ENCODE results near the gene FRMD6.

The FRMD6 gene

GRCh38 chr14:51701951-51702350 is 50.2 kb downstream of the FRMD6 start:
- no peaks in the 10 kb centered on the region for H3K36me3 Mint-ChIP-seq (ENCODE audit: low read depth)
- no peak overlapping the region for H3K27ac Mint-ChIP-seq
- H3K9me3 Mint-ChIP-seq: no peaks in the 10 kb centered on the region
- no peaks in the 10 kb centered on the region for H3K27me3 Mint-ChIP-seq (ENCODE audit: low read depth)
- DNase-seq (ENCODE audit: low spot score): no peak
- H3K4me3 Mint-ChIP-seq: no peak overlapping the region
- H3K4me1 Mint-ChIP-seq (ENCODE audit: low read depth): no peaks in the 10 kb centered on the region

- Mint-ChIP-seq H3K4me1 (ENCODE audit: low read depth) (no peaks in the 10 kb centered on the region), H3K27ac (no peak overlapping the region), H3K9me3 (no peaks in the 10 kb centered on the region), H3K4me3 (no peak overlapping the region), H3K36me3 (ENCODE audit: low read depth) (no peaks in the 10 kb centered on the region), H3K27me3 (ENCODE audit: low read depth) (no peaks in the 10 kb centered on the region)
- no peak for DNase-seq (ENCODE audit: low spot score)
These were observed 52.1 kb downstream of the FRMD6 start for GRCh38 chr14:51703787-51704186.

- no peaks in the 10 kb centered on the region for H3K27me3 Mint-ChIP-seq (ENCODE audit: low read depth)
- H3K4me1 Mint-ChIP-seq (ENCODE audit: low read depth): no peaks in the 10 kb centered on the region
- no peak for DNase-seq (ENCODE audit: low spot score)
These were observed 52.8 kb downstream of the FRMD6 start for GRCh38 chr14:51704545-51704944.

GRCh38 chr14:51707327-51707726 is 55.6 kb downstream of the FRMD6 start:
- no peaks in the 10 kb centered on the region for H3K4me1 Mint-ChIP-seq (ENCODE audit: low read depth)
- no peak overlapping the region for H3K27ac Mint-ChIP-seq
- no peaks in the 10 kb centered on the region for H3K36me3 Mint-ChIP-seq (ENCODE audit: low read depth)
- no peak overlapping the region for H3K4me3 Mint-ChIP-seq
- no peaks in the 10 kb centered on the region for H3K9me3 Mint-ChIP-seq
- no peaks in the 10 kb centered on the region for H3K27me3 Mint-ChIP-seq (ENCODE audit: low read depth)
- no peak for DNase-seq (ENCODE audit: low spot score)

More at GRCh38 chr14:51704545-51704944, 52.8 kb downstream of the FRMD6 start:
- Mint-ChIP-seq H3K4me3 (no peak overlapping the region), H3K27ac (no peak overlapping the region), H3K36me3 (ENCODE audit: low read depth) (no peaks in the 10 kb centered on the region), H3K9me3 (no peaks in the 10 kb centered on the region)

- no peak for DNase-seq (ENCODE audit: low spot score)
- H3K36me3 Mint-ChIP-seq (ENCODE audit: low read depth): no peaks in the 10 kb centered on the region
- H3K9me3 Mint-ChIP-seq: no peaks in the 10 kb centered on the region
- no peak overlapping the region for H3K4me3 Mint-ChIP-seq
- H3K4me1 Mint-ChIP-seq (ENCODE audit: low read depth): no peaks in the 10 kb centered on the region
- no peaks in the 10 kb centered on the region for H3K27me3 Mint-ChIP-seq (ENCODE audit: low read depth)
- H3K27ac Mint-ChIP-seq: no peak overlapping the region
These were observed 59.8 kb downstream of the FRMD6 start for GRCh38 chr14:51711505-51711904.

GRCh38 chr14:51715250-51715649 is 63.5 kb downstream of the FRMD6 start:
- Mint-ChIP-seq H3K27ac (no peak overlapping the region), H3K9me3 (no peaks in the 10 kb centered on the region), H3K4me1 (ENCODE audit: low read depth) (no peaks in the 10 kb centered on the region), H3K4me3 (no peak overlapping the region), H3K27me3 (ENCODE audit: low read depth) (no peaks in the 10 kb centered on the region), H3K36me3 (ENCODE audit: low read depth) (no peaks in the 10 kb centered on the region)
- DNase-seq (ENCODE audit: low spot score): no peak

GRCh38 chr14:51715742-51716141 is 64.0 kb downstream of the FRMD6 start:
- Mint-ChIP-seq H3K36me3 (ENCODE audit: low read depth) (no peaks in the 10 kb centered on the region), H3K4me1 (ENCODE audit: low read depth) (no peaks in the 10 kb centered on the region), H3K9me3 (no peaks in the 10 kb centered on the region), H3K27me3 (ENCODE audit: low read depth) (no peaks in the 10 kb centered on the region), H3K4me3 (no peak overlapping the region), H3K27ac (no peak overlapping the region)
- DNase-seq (ENCODE audit: low spot score): no peak

GRCh38 chr14:51716610-51717009 is 64.9 kb downstream of the FRMD6 start:
- Mint-ChIP-seq H3K4me1 (ENCODE audit: low read depth) (no peaks in the 10 kb centered on the region), H3K9me3 (no peaks in the 10 kb centered on the region), H3K27me3 (ENCODE audit: low read depth) (no peaks in the 10 kb centered on the region), H3K27ac (no peak overlapping the region), H3K4me3 (no peak overlapping the region), H3K36me3 (ENCODE audit: low read depth) (no peaks in the 10 kb centered on the region)
- no peak for DNase-seq (ENCODE audit: low spot score)

GRCh38 chr14:51717766-51718165 is 66.1 kb downstream of the FRMD6 start:
- no peak overlapping the region for H3K27ac Mint-ChIP-seq
- H3K4me1 Mint-ChIP-seq (ENCODE audit: low read depth): no peaks in the 10 kb centered on the region
- H3K27me3 Mint-ChIP-seq (ENCODE audit: low read depth): no peaks in the 10 kb centered on the region
- no peaks in the 10 kb centered on the region for H3K36me3 Mint-ChIP-seq (ENCODE audit: low read depth)
- H3K9me3 Mint-ChIP-seq: no peaks in the 10 kb centered on the region
- DNase-seq (ENCODE audit: low spot score): no peak
- no peak overlapping the region for H3K4me3 Mint-ChIP-seq

GRCh38 chr14:51719955-51720354 is 68.2 kb downstream of the FRMD6 start:
- Mint-ChIP-seq H3K9me3 (no peaks in the 10 kb centered on the region), H3K36me3 (ENCODE audit: low read depth) (no peaks in the 10 kb centered on the region), H3K27me3 (ENCODE audit: low read depth) (no peaks in the 10 kb centered on the region), H3K4me1 (ENCODE audit: low read depth) (no peaks in the 10 kb centered on the region), H3K27ac (no peak overlapping the region), H3K4me3 (no peak overlapping the region)
- DNase-seq (ENCODE audit: low spot score): no peak

GRCh38 chr14:51723990-51724389 is 72.3 kb downstream of the FRMD6 start:
- H3K4me3 Mint-ChIP-seq: no peak overlapping the region
- no peak overlapping the region for H3K27ac Mint-ChIP-seq
- H3K36me3 Mint-ChIP-seq (ENCODE audit: low read depth): peaks cover 3% of the 10 kb centered on the region
- H3K27me3 Mint-ChIP-seq (ENCODE audit: low read depth): no peaks in the 10 kb centered on the region
- H3K4me1 Mint-ChIP-seq (ENCODE audit: low read depth): no peaks in the 10 kb centered on the region
- DNase-seq (ENCODE audit: low spot score): no peak
- H3K9me3 Mint-ChIP-seq: no peaks in the 10 kb centered on the region

GRCh38 chr14:51724650-51725049 is 72.9 kb downstream of the FRMD6 start:
- H3K27ac Mint-ChIP-seq: no peak overlapping the region
- no peak overlapping the region for H3K4me3 Mint-ChIP-seq
- no peaks in the 10 kb centered on the region for H3K4me1 Mint-ChIP-seq (ENCODE audit: low read depth)
- peaks cover 3% of the 10 kb centered on the region for H3K36me3 Mint-ChIP-seq (ENCODE audit: low read depth)
- H3K9me3 Mint-ChIP-seq: no peaks in the 10 kb centered on the region
- DNase-seq (ENCODE audit: low spot score): no peak
- H3K27me3 Mint-ChIP-seq (ENCODE audit: low read depth): no peaks in the 10 kb centered on the region

GRCh38 chr14:51725061-51725460 is 73.4 kb downstream of the FRMD6 start:
- no peaks in the 10 kb centered on the region for H3K9me3 Mint-ChIP-seq
- H3K4me3 Mint-ChIP-seq: no peak overlapping the region
- H3K36me3 Mint-ChIP-seq (ENCODE audit: low read depth): peaks cover 3% of the 10 kb centered on the region
- no peak overlapping the region for H3K27ac Mint-ChIP-seq
- H3K27me3 Mint-ChIP-seq (ENCODE audit: low read depth): no peaks in the 10 kb centered on the region
- no peaks in the 10 kb centered on the region for H3K4me1 Mint-ChIP-seq (ENCODE audit: low read depth)
- no peak for DNase-seq (ENCODE audit: low spot score)

- Mint-ChIP-seq H3K27me3 (ENCODE audit: low read depth) (no peaks in the 10 kb centered on the region), H3K4me3 (no peak overlapping the region), H3K36me3 (ENCODE audit: low read depth) (peaks cover 3% of the 10 kb centered on the region), H3K9me3 (no peaks in the 10 kb centered on the region), H3K4me1 (ENCODE audit: low read depth) (no peaks in the 10 kb centered on the region), H3K27ac (no peak overlapping the region)
- no peak for DNase-seq (ENCODE audit: low spot score)
These were observed 74.6 kb downstream of the FRMD6 start for GRCh38 chr14:51726166-51726899.

- DNase-seq (ENCODE audit: low spot score): no peak
- Mint-ChIP-seq H3K27me3 (ENCODE audit: low read depth) (peaks cover 5% of the 10 kb centered on the region), H3K4me3 (no peak overlapping the region), H3K4me1 (ENCODE audit: low read depth) (no peaks in the 10 kb centered on the region), H3K36me3 (ENCODE audit: low read depth) (peaks cover 3% of the 10 kb centered on the region), H3K9me3 (no peaks in the 10 kb centered on the region), H3K27ac (no peak overlapping the region)
These were observed 75.8 kb downstream of the FRMD6 start for GRCh38 chr14:51727526-51727925.

All from T-helper 2 cell treated with Interferon-gamma antibody and Interleukin-4, amounts not matched to agents 5 μg/mL and 100 μg/mL, for 36 hours (primary cell).